Lower leg skin (tissue), 3 donors: ENCODE measurements around the gene SZT2.

Experiments
- POLR2A ChIP-seq, 2 donors: fragments of 450-650 bp; IDR thresholded peaks; one replicate each; pipeline ENCODE4 v1.6.1; 2016 to 2017; ENCODE audit warnings: antibody characterized with exemption in 2 of 2, mild to moderate bottlenecking in 1 of 2, moderate library complexity in 1 of 2
- TF ChIP-seq, protein P1 (sequence below), 3 donors: fragments of 450-650 bp; IDR thresholded peaks; one replicate each; pipeline ENCODE4 v1.5.1; 2016; ENCODE audit warnings: antibody characterized with exemption in 3 of 3, mild to moderate bottlenecking in 3 of 3, moderate library complexity in 2 of 3

DNA sequence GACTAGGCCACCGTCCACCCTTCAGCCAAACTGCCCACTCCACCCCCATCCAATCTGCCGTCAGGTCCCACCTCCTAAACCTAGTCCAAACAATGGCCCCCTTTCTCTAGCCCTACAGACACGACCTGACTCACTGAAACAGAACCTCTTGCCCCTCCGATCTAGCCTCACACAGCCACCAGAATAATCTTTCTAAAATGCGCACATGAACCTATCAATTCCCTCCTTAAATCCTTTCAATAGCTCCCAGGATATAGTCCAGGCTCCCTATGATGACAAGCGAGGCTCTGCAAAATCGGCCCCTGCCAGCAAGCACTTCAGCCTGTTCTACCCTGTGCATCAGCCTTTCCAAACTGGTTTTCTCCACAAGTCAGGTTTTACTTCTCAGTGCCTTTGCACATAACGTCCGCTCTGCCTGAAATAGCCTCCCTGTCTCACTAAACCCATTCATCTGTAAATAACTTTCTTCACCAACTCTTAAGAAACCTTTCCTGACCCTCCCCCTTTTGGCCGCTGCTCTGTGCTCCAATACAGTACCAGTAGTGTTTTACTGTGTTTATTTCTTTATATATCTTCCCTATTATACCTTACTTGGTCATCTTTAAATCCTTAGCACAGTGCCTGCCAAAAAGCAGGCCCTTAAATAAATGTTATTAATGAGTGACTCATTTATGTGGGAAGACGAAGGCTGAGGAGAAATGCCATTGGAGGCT lies 39.9 kb upstream of the SZT2 start:
- TF ChIP-seq, protein P1, sequence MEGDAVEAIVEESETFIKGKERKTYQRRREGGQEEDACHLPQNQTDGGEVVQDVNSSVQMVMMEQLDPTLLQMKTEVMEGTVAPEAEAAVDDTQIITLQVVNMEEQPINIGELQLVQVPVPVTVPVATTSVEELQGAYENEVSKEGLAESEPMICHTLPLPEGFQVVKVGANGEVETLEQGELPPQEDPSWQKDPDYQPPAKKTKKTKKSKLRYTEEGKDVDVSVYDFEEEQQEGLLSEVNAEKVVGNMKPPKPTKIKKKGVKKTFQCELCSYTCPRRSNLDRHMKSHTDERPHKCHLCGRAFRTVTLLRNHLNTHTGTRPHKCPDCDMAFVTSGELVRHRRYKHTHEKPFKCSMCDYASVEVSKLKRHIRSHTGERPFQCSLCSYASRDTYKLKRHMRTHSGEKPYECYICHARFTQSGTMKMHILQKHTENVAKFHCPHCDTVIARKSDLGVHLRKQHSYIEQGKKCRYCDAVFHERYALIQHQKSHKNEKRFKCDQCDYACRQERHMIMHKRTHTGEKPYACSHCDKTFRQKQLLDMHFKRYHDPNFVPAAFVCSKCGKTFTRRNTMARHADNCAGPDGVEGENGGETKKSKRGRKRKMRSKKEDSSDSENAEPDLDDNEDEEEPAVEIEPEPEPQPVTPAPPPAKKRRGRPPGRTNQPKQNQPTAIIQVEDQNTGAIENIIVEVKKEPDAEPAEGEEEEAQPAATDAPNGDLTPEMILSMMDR (IDR thresholded peaks at IDR 0.05) = no peak
- no peak for TF ChIP-seq POLR2A (IDR thresholded peaks at IDR 0.05)
